ENCODE results near the gene SCYGR5.

Gene SCYGR5

DNA sequence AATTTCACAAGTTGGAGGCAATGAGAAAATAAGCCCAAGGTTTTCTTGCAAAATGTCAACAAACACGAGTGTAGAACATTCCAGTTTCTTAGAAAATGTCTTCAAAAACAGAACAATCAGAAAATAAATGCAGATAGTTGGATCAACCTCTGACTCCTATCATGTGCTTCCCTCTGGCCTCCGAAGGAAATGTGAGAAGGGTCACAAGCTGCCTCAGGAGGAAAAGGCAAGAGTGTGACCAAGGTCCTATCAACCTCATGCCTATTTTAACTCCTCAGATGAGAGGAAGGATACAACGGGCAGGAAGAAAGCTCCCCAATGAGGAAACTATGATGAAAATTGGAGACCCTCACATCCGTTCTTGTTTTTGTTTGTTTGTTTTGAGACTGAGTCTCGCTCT is 7.9 kb downstream of the SCYGR5 start:
- no peak for DNase-seq

DNA sequence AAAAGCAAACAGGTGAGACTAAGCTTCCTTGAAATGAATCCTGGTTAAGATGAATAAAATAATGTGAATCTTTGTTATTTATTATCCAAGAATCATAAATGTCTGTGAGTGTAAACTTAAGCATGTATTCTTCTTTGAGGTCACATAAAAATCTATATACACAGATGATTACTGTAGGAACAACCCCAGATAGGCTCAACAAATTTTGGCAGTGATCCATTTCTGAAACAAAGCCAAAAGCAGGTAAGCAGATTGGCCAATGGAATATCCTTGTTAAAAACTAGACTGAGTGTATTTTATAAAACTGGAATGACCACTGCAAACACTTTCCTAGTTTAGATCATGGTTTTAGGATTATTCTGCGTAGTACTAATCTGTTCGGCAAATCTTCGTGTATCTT is 11.3 kb downstream of the SCYGR5 start:
- no peak for DNase-seq

DNA sequence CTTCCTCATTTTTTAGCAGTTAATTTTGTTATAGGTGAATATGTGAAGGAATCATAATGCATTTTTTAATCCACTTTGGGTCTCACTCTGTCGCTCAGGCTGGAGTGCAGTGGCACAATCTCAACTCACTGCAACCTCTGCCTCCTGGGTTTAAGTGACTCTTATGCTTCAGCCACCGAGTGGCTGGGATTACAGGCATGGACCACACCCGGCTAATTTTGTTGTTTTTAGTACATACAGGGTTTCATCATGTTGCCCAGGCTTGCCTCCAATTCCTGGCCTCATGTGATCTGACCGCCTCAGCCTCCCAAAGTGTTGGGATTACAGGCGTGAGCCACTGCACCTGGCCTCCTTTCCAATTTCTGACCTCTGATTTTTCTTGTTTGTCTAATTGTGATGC is 17.7 kb downstream of the SCYGR5 start:
- DNase-seq = no peak

DNA sequence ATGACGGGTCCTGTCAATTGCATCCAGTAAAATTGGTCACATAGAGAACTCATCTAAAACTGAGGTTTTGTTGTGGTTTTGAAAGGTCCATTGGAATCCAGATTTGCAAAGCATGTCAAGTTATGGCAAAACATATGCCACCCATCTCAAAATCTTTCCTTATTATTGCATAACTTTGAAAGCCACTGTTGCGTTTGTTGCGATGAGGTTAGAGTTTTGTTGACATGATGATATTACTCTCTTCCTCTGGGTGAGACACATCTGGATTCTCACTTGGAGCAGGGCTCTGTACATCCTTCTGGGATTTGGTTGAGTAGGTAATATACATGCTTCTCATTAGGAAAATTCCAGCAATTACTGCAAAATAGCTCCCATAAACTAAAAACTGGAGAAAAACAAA is 20.6 kb downstream of the SCYGR5 start:
- DNase-seq = no peak

DNA sequence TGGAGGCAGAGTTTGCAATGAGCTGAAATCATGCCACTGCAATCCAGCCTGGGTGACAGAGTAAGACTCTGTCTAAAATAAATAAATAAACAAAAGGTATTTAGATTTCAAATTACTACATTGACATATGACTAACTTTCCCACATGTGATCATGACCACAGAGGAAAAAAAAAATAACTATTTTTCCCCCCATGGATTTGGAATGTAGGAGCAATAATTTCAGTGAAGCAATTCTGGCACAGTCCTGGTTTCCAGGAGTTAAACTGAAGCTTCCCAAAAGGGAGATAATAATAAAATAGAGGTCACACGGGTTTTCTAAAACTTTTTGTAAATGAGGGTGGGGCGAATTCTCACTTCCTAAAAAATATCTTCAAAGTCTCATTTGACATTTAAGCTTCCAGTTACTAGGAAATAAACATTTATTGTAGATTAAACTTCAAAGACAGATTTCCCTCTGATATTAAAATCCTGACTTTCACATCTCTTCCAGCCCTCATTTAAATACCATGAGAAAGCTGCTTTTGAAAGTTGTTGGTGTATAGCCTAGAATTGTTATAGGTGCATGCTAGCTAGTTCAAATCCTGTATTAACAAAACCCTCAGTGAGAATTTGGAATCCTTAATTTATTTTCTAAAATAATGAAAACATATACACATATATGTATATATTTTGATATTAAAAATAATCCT is 30.5 kb downstream of the SCYGR5 start:
- DNase-seq = no peak

DNA sequence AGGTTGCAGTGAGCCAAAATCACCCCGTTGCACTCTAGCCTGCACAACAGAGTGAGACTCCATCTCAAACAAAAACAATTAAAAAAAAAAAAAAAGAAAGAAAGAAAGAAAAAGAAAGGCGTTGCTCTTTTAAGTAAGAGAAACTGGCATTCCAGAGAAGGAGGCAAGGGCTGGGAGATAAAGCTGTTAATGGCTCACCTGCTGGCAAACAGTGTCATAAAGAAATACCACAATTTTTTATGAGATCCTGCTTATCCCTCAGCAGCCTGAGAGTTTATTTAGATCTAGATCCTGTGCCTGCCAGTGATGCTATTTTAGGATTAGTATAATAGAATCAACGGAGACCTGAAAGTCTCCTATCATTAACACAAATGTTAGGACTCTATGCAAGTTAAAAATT is 35.0 kb downstream of the SCYGR5 start:
- DNase-seq = no peak

DNA sequence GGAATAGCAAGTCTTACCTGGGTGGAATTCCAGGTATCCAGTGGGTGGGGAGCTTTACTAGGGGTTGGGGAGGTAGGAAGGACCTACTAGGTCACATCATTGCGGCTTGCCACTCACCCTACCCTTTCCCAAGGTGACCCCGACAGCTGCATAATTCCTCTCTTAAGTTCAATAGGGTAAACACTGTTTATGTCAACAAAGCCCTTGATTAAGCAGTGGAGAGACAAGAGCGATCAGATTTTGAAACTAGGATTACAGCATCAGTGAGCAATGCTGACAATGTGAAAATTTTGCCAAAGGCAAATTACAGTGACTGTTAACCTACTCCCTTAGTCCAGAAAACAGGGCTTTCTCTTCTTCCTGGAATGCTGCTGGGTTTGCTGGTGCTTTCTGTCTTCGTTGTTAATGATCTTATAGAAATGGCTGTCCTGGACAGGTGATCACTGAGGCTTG is 36.7 kb downstream of the SCYGR5 start:
- DNase-seq = no peak

DNA sequence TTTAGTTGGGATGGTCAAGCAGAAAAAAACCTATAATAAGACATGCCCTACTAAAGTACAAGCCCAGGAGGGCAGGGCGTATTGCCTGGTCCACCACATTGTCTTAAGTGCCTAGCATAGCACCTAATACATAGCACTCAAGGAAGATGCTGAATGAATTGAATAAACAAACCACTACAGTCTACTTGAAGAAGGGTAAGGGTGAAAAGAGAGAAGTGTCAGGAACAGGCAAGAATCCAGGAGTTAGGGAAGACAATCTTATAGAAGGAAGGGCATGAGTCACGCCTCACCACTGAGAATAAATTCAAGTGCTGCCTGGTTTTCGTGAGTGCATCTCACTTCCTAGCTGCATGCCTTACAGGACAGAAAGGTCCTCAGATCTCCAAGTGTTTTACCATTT is 37.4 kb downstream of the SCYGR5 start:
- DNase-seq = no peak

DNA sequence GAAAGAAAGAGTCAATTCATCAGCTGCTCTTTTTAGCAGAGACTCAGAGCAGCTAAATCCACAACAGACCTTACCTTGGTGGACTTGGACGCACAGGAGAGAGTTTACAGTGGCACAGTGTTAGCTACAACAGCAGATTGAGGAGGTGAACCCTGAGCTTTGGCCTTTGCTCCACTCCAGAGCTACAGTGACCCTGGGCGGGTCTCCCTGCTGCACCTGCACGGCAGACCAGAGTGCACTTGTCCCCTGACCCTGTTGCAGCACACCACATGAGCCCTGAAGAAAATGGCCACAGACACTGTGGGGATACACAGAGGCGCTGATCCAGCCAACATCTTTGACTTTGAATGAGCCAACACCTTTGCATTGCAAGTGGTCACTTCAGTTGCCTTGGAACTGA is 40.3 kb downstream of the SCYGR5 start:
- no peak for DNase-seq

DNA sequence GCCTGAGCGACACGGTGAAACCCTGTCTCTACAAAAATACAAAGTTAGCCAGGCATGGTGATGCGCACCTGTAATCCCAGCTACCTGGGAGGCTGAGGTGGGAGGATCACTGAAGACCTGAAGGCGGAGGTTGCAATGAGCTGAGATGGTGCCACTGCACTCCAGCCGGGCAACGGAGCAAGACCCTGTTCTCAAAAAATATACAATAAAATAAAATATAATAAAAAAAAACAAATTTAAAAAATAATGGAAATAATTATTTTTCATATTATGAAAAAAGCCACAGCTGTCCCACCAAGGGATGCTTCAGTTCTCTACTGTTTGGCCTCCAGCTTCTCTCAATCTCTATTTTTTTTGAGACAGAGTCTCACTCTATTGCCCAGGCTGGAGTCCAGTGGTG is 40.8 kb downstream of the SCYGR5 start:
- no peak for DNase-seq

DNA sequence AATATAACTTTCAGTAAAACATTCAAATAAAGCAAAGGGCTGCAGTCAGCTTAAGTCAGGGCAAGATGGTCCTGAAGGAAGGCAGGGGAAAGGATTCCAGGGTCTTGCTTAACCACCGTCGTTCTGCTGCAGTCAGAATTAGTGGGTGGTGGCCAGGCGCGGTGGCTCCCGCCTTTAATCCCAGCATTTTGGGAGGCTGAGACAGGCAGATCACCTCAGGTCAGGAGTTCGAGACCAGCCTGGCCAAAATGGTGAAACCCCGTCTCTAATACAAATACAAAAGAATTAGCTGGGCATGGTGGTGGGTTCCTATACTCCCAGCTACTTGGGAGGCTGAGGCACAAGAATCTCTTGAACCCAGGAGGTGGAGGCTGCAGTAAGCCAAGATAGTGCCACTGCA is 44.4 kb downstream of the SCYGR5 start:
- DNase-seq = no peak

DNA sequence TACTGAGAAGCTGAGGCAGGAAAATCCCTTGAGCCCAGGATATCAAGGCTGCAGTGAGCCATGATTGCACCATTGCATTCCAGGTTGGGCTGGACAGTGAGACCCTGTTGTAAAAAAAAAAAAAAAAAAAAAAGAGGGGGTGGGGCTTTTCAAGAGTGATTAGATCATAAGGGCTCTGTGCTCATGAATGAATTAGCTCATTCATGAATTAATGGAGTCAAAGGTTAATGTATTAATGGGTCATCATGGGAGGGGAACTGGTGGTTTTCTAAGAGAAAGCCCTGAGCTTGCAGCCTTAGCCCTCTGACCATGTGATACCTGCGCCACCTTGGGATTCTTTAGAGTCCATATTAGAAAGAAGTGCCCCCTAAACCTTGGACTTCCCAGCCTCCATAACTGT is 46.7 kb downstream of the SCYGR5 start:
- no peak for DNase-seq

DNA sequence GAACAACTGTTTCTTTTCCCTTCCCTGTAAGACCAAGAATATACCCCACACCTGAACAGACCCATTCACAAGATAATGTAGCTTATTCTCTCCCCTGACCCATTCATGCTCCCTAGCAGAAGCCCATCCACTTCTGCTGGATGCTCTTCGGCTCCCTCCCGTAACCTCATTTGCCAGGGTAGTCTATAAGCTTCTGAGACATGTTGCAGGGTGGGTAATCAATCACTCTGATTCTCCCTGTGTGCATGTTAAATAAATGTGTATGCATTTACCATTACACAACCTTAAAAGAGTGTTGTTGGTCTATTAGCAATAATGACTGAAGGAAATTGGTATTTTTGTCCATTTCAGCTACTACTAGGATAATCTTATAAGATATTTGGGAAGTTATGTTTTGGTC is 49.9 kb downstream of the SCYGR5 start:
- no peak for DNase-seq

All from Kasumi-1 (cell line).